COLO668 (cell line): Measurements from ENCODE around the gene AOPEP.

Experiments
- DNase-seq: peaks from one replicate; lab custom pipeline; 2025; ENCODE audit not compliant: unreplicated experiment; lab: John Stamatoyannopoulos, UW

AOPEP gene

GRCh38 chr9:95074632-95075031 lies 348.1 kb downstream of the AOPEP start:
- DNase-seq: peak; percentile 93

GRCh38 chr9:95075700-95076099 lies 349.2 kb downstream of the AOPEP start:
- no peak for DNase-seq

- DNase-seq: no peak
Measured at GRCh38 chr9:95076696-95077052, 350.2 kb downstream of the AOPEP start.

- DNase-seq: no peak
Measured at GRCh38 chr9:95077053-95077765, 350.7 kb downstream of the AOPEP start.

- DNase-seq: no peak
Measured at GRCh38 chr9:95077766-95078370, 351.4 kb downstream of the AOPEP start.

GRCh38 chr9:95078511-95078910 lies 352.0 kb downstream of the AOPEP start:
- DNase-seq: no peak

GRCh38 chr9:95078939-95079338 lies 352.4 kb downstream of the AOPEP start:
- no peak for DNase-seq

GRCh38 chr9:95079461-95079860 lies 353.0 kb downstream of the AOPEP start:
- no peak for DNase-seq

GRCh38 chr9:95080961-95081647 lies 354.6 kb downstream of the AOPEP start:
- no peak for DNase-seq

- no peak for DNase-seq
Measured at GRCh38 chr9:95081998-95082397, 355.5 kb downstream of the AOPEP start.

- no peak for DNase-seq
Measured at GRCh38 chr9:95082401-95083084, 356.0 kb downstream of the AOPEP start.

- no peak for DNase-seq
Measured at GRCh38 chr9:95083086-95083768, 356.7 kb downstream of the AOPEP start.

- no peak for DNase-seq
Measured at GRCh38 chr9:95084254-95084934, 357.9 kb downstream of the AOPEP start.

GRCh38 chr9:95085036-95085770 lies 358.7 kb downstream of the AOPEP start:
- DNase-seq: no peak

- DNase-seq: no peak
Measured at GRCh38 chr9:95085861-95086563, 359.5 kb downstream of the AOPEP start.

- no peak for DNase-seq
Measured at GRCh38 chr9:95086564-95086955, 360.1 kb downstream of the AOPEP start.

- peak; percentile 45 for DNase-seq
Measured at GRCh38 chr9:95087659-95088242, 361.3 kb downstream of the AOPEP start.

- DNase-seq: no peak
Measured at GRCh38 chr9:95088421-95089161, 362.1 kb downstream of the AOPEP start.
